Hepatocyte (in vitro differentiated cells): ENCODE measurements around the gene FAM210A. TPM values are rescaled to one million over a fixed set of nuclear protein-coding genes. Genes with fewer than 3 reads are reported as not detected.
"Not testable (repeated sequence)": the region's sequence is repeated elsewhere in the genome, so short reads cannot be mapped to it uniquely, and the experiment has no call there.

Experiments used
- DNase-seq: peaks from one replicate; pipeline ENCODE4 v3.0.0-alpha.2; 2016; ENCODE audit warnings: low spot score
- H2AFZ ChIP-seq: fragments of 200-600 bp; sonication (generic); 2 replicates; pipeline ENCODE4 v1.6.0; 2016; ENCODE audit warnings: antibody characterized with exemption, mild to moderate bottlenecking
- H3K27ac ChIP-seq: fragments of 200-600 bp; sonication (generic); 2 replicates; pipeline ENCODE4 v1.5.1; 2016; ENCODE audit warnings: mild to moderate bottlenecking
- H3K27me3 ChIP-seq: fragments of 200-600 bp; sonication (generic); 2 replicates; pipeline ENCODE4 v1.6.1; 2016
- H3K36me3 ChIP-seq: fragments of 200-600 bp; sonication (generic); replicated peaks from 2 replicates; pipeline ENCODE4 v1.5.1; 2016; ENCODE audit warnings: low read depth; ENCODE audit not compliant: insufficient read depth
- H3K4me1 ChIP-seq: fragments of 200-600 bp; sonication (generic); 2 replicates; pipeline ENCODE4 v1.5.1; 2016; ENCODE audit warnings: mild to moderate bottlenecking, moderate library complexity; ENCODE audit not compliant: insufficient read depth
- H3K4me2 ChIP-seq: fragments of 200-600 bp; sonication (generic); 2 replicates; pipeline ENCODE4 v1.6.0; 2016
- H3K4me3 ChIP-seq: fragments of 200-600 bp; sonication (generic); 2 replicates; pipeline ENCODE4 v1.5.1; 2016; ENCODE audit warnings: mild to moderate bottlenecking
- H3K79me2 ChIP-seq: fragments of 200-600 bp; sonication (generic); 2 replicates; pipeline ENCODE4 v1.6.0; 2017; ENCODE audit warnings: mild to moderate bottlenecking
- H3K9me2 ChIP-seq: fragments of 200-600 bp; sonication (generic); replicated peaks from 2 replicates; pipeline ENCODE4 v1.6.0; 2017; ENCODE audit warnings: mild to moderate bottlenecking; ENCODE audit not compliant: insufficient read depth
- H3K9me3 ChIP-seq: fragments of 200-600 bp; sonication (generic); 2 replicates; pipeline ENCODE4 v1.5.1; 2016; ENCODE audit warnings: low read depth, mild to moderate bottlenecking
- H4K20me1 ChIP-seq: fragments of 200-600 bp; sonication (generic); 2 replicates; pipeline ENCODE4 v1.6.0; 2016; ENCODE audit warnings: mild to moderate bottlenecking; ENCODE audit not compliant: insufficient read depth, poor library complexity, severe bottlenecking
- EZH2 ChIP-seq: fragments of 200-600 bp; sonication (generic); IDR thresholded peaks from 2 replicates; pipeline ENCODE4 v1.6.1; 2016; ENCODE audit warnings: antibody characterized with exemption, mild to moderate bottlenecking, borderline replicate concordance
- EZH2phosphoT487 ChIP-seq: fragments of 200-600 bp; sonication (generic); IDR thresholded peaks from one replicate; pipeline ENCODE4 v1.6.1; 2018; ENCODE audit warnings: antibody characterized with exemption, mild to moderate bottlenecking, low read depth, moderate library complexity; ENCODE audit not compliant: unreplicated experiment, severe bottlenecking
- WGBS: methylation state at CpG from one replicate; pipeline ENCODE4 v1.1.6; 2016; ENCODE audit warnings: low lambda C conversion rate; ENCODE audit errors: missing lambda C conversion rate; 5-methylcytosine and 5-hydroxymethylcytosine counted together
- polyA plus RNA-seq: library from polyadenylated mRNA; unstranded; fragments of >200 nt; fragmentation: Nextera tagmentation; extraction: Ambion mirVana; gene quantifications from 2 replicates; pipeline ENCODE4 v1.2.1, GENCODE V29; 2016
- total RNA-seq: library from RNA; depleted of rRNA; stranded (reverse); fragments of >200 nt; gene quantifications from 2 replicates; pipeline ENCODE4 v1.2.3, GENCODE V29; 2014
- TF ChIP-seq, protein P1 (sequence below): fragments of 200-600 bp; sonication (generic); IDR thresholded peaks from 2 replicates; pipeline ENCODE4 v1.5.1; 2016; ENCODE audit warnings: antibody characterized with exemption, mild to moderate bottlenecking; ENCODE audit not compliant: poor library complexity

The FAM210A gene
- total and polyA plus RNA-seq, 2 experiments from 2014 or later: 13.9 to 20.6 TPM

GRCh38 chr18:13760047-13760446, 33.7 kb upstream of the FAM210A start:
- DNase-seq: no peak
- H3K4me1 ChIP-seq: no peaks in the 10 kb centered on the region
- TF ChIP-seq EZH2 (no peak), EZH2phosphoT487 (no peak)
- TF ChIP-seq, protein P1, sequence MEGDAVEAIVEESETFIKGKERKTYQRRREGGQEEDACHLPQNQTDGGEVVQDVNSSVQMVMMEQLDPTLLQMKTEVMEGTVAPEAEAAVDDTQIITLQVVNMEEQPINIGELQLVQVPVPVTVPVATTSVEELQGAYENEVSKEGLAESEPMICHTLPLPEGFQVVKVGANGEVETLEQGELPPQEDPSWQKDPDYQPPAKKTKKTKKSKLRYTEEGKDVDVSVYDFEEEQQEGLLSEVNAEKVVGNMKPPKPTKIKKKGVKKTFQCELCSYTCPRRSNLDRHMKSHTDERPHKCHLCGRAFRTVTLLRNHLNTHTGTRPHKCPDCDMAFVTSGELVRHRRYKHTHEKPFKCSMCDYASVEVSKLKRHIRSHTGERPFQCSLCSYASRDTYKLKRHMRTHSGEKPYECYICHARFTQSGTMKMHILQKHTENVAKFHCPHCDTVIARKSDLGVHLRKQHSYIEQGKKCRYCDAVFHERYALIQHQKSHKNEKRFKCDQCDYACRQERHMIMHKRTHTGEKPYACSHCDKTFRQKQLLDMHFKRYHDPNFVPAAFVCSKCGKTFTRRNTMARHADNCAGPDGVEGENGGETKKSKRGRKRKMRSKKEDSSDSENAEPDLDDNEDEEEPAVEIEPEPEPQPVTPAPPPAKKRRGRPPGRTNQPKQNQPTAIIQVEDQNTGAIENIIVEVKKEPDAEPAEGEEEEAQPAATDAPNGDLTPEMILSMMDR: no peak
- H3K79me2 ChIP-seq: no peaks in the 10 kb centered on the region
- no peak overlapping the region for H3K4me3 ChIP-seq
- H4K20me1 ChIP-seq: no peaks in the 10 kb centered on the region
- H2AFZ ChIP-seq: no peak overlapping the region
- no peaks in the 10 kb centered on the region for H3K9me2 ChIP-seq
- H3K4me2 ChIP-seq: no peak overlapping the region
- no peaks in the 10 kb centered on the region for H3K27me3 ChIP-seq
- H3K27ac ChIP-seq: no peak overlapping the region
- H3K9me3 ChIP-seq: no peaks in the 10 kb centered on the region
- H3K36me3 ChIP-seq: no peaks in the 10 kb centered on the region

DNA sequence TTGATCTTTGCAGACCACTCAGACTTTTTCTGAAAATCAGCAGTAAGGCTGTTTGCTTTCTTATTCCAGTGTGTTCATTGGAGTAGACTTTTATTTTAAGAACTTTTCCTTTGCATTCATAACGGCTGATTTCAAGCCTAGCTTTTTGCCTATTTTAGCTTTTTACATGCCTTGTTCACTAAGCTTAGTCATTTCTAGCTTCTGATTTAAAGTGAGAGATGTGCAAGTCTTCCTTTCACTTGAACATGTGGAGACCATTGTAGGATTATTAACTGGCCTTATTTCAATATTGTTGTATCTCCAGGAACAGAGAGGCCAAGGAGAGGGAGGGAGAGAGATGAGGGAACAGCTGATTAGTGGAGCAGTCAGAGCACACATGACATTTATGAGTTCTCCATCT, 32.3 kb upstream of the FAM210A start:
- Histone ChIP-seq H3K4me2 (no peak overlapping the region), H3K36me3 (no peaks in the 10 kb centered on the region), H3K27me3 (no peaks in the 10 kb centered on the region), H3K9me2 (no peaks in the 10 kb centered on the region), H3K9me3 (no peaks in the 10 kb centered on the region), H4K20me1 (no peaks in the 10 kb centered on the region), H3K4me1 (no peaks in the 10 kb centered on the region), H3K4me3 (no peak overlapping the region), H3K27ac (no peak overlapping the region), H2AFZ (no peak overlapping the region), H3K79me2 (no peaks in the 10 kb centered on the region)
- no peak for DNase-seq
- no peak for TF ChIP-seq EZH2phosphoT487
- TF ChIP-seq, protein P1: no peak
- TF ChIP-seq EZH2: no peak
- WGBS: 93% methylated on average over 1 of the region's 1 CpG

DNA sequence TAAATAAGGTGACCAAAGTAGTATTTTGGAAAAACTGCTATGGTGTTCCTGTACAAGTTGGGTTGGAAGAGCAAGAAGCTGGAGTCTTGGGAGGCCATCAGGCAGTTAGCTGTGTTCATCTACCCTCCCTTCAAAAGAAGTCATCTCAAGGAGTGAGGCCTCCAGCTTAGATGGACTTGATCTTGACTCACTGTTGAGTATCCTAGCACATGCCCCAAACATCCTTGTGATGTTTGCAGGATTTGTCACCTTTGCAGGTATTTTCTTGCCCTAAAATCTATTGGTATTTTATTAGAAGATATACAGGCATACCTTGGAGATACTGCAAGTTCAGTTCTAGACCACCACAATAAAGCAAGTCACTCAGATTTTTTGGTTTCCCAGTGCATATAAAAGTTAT, 30.3 kb upstream of the FAM210A start:
- Histone ChIP-seq H3K79me2 (no peaks in the 10 kb centered on the region), H3K36me3 (peaks cover 3% of the 10 kb centered on the region), H4K20me1 (no peaks in the 10 kb centered on the region), H3K9me3 (no peaks in the 10 kb centered on the region), H3K27me3 (no peaks in the 10 kb centered on the region), H3K9me2 (no peaks in the 10 kb centered on the region), H2AFZ (no peak overlapping the region), H3K4me1 (no peaks in the 10 kb centered on the region), H3K27ac (no peak overlapping the region), H3K4me3 (no peak overlapping the region), H3K4me2 (no peak overlapping the region)
- TF ChIP-seq EZH2: no peak
- no peak for TF ChIP-seq EZH2phosphoT487
- TF ChIP-seq, protein P1: no peak
- DNase-seq: no peak

DNA sequence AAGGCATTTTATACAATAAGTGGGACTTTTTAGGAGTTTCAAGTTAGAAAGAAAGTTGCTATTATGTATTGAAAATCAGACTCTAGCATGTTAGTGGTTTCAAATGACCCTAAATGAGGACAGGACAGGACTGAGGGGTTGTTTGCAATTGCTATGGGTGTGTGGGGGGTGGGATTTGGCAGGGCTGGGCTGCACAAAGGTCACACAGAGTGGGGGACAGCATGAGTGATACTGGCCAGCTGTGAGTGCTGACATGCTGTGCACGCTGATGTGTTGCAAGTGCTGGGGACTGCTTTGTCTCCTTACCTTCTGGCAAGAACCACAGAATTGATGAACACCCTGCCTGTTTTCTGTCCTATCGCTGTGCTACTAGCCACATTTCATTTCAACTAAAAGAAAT, 29.9 kb upstream of the FAM210A start:
- Histone ChIP-seq H3K4me2 (no peak overlapping the region), H3K4me1 (no peaks in the 10 kb centered on the region), H3K27me3 (no peaks in the 10 kb centered on the region), H3K27ac (no peak overlapping the region), H3K9me2 (no peaks in the 10 kb centered on the region), H2AFZ (no peak overlapping the region), H3K9me3 (no peaks in the 10 kb centered on the region), H3K79me2 (no peaks in the 10 kb centered on the region), H3K4me3 (no peak overlapping the region), H3K36me3 (peaks cover 3% of the 10 kb centered on the region), H4K20me1 (no peaks in the 10 kb centered on the region)
- 97% methylated on average over 2 of the region's 2 CpGs for WGBS
- TF ChIP-seq EZH2phosphoT487: no peak
- TF ChIP-seq, protein P1: no peak
- no peak for TF ChIP-seq EZH2
- no peak for DNase-seq

DNA sequence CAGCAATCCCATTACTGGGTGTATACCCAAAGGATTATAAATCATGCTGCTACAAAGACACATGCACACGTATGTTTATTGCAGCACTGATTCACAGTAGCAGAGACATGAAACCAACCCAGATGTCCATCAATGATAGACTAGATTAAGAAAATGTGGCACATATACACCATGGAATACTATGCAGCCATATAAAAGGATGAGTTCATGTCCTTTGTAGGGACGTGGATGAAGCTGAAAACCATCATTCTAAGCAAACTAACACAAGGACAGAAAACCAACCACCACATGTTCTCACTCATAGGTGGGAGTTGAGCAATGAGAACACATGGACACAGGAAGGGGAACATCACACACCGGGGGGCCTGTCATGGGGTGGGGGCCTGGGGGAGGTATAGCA, 25.2 kb upstream of the FAM210A start:
- DNase-seq, H3K4me1 ChIP-seq, H3K9me3 ChIP-seq, H3K36me3 ChIP-seq, H3K27me3 ChIP-seq, H3K4me2 ChIP-seq, H3K9me2 ChIP-seq, H3K4me3 ChIP-seq, H2AFZ ChIP-seq, H4K20me1 ChIP-seq, H3K79me2 ChIP-seq, H3K27ac ChIP-seq: not testable (repeated sequence)
- WGBS: 94% methylated on average over 3 of the region's 3 CpGs
